Fibroblast of skin of left biceps (primary cell): ENCODE results near the gene ACBD6.

Experiments used
- DNase-seq, 2 experiments: peaks; one replicate each; pipeline ENCODE4 v3.0.0-alpha.2; 2013; ENCODE audit warnings: low read depth in 2 of 2

Gene ACBD6

DNA sequence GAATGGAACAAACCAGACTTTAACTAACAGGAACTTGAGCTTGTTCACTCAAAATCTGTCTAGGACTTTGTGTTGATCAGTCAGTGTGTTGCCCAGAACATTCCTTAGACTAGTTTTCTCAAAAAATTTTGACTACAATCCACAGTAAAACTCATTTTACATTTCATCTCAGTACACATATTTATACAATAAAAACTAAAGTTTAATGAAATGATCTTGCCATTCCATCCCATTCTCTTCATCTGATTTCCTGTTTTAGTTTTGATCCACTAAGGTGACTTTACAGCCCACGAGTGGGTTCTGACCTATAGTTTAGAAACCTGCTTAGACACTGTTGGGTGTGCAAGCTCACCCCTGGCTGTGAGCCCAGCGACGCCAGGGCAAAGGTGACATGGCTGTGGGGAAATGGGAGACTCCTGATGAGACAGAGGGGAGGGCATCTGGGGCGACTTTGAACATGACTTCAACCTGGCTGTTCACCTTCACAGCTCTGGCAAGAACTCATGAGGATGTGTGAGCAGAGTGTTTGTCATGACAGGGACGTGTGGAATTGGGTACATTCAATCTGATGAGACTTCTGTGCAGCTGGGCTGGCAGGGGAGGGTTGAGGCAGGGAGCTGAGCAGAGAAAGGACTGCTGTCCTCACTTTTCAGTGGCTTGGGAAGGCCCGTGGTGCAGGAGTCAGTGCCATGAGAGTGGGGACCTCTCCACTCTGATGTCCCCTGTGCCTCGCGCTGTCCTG lies 231.7 kb downstream of the ACBD6 start:
- no peak for DNase-seq

DNA sequence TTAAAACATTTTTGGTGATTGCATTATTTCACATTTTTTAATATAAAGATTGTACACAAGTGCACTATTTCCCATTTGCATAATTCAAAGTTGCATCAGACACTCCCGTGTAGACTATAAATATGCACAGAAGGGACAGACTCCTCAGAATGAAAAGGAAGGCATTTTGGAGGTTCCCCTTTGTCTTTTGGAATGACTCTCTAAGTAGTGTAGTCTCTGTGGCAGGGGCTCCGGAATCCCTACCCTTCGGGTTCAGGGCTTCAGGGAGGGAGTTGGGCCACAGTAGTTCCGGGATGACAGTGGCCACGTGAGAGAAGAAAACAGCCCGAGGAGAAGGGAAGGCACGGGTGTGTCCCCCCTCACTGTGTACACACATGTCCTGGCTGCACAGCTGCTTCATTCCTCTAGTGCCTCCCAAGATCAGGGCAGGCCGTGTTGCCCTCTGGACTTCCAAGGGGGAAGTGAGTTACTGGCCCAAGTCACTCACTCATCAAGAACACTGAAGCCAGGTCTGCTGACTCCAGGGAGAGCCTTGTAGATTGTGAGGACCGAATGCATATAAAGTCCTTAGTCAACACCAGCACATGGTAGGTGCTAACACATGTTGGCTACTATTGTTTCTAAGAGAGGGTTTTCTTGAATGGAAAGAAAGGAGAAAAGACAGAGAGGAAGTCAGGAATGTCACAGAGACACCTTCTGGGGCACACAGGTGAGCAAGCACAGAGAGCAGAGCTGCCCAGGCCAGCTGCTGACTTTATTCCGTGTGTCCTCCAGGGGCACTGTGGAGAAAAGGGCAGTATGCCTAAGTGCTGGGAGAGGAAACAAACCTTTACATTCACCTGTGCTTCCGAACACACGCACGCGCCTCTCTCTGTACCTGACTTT lies 232.5 kb downstream of the ACBD6 start:
- DNase-seq: no peak

DNA sequence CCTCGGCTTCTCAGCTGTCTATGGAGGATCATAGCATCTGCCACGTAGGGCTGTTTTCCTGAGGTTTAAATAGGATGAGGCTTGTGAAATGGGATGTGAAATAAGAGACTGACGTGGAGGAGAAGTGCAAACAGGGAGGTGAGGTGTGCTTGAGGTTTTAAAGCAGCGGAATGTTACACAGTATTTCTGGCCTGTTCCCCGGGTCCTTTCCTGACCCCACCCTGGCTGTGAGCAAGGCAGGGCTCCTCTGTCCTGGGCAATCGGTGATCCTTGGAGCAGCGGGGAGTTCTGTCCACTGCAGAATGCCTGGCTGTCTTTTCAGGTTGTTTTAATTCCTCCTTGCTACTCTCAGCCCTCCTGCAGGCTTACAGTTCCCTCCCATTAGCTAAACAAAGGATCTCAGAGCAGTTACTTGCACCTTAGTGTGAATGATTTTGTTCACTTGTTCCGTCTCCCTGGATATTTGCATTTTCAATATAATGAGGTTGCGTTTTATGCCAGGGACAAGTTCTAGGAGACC lies 233.8 kb downstream of the ACBD6 start:
- DNase-seq: no peak

DNA sequence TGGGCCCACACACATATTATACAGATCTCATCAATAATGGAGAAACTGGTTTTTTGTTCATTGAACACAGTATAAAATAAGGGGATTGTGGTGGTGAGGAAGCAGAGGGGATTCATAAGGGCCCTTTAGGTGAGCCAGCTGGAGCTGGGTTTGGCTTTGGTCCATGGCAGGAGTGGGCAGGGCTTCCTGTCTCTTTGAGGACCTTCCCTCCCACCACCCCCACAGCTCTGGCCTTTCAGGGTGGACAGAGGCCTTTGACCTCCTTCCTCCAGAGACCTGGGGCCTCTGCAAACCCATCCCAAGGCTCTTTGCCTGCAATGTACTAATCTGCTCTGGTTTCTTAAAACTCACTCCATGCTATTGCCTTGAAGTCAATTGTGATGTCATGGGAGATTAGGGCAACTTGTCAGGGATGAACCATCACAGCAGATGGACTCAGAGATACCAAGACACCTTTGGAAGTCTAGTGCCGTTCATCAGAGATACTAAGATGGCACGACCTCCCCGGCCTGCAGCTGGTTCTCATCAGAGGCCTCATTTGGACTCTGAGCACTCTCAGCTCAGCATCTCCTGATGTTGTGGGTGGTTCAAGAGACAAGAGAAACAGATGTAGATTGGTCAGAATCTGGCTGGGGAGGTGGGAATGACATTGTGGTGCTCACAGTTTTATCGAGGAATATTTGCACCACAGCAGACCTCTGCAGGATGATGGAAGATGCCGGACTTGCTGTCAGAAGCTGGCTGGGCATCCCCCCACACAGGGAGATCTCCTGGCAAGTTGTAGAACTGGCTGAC lies 234.4 kb downstream of the ACBD6 start:
- no peak for DNase-seq

GRCh38 chr1:180267211-180267561 lies 235.2 kb downstream of the ACBD6 start:
- no peak for DNase-seq

DNA sequence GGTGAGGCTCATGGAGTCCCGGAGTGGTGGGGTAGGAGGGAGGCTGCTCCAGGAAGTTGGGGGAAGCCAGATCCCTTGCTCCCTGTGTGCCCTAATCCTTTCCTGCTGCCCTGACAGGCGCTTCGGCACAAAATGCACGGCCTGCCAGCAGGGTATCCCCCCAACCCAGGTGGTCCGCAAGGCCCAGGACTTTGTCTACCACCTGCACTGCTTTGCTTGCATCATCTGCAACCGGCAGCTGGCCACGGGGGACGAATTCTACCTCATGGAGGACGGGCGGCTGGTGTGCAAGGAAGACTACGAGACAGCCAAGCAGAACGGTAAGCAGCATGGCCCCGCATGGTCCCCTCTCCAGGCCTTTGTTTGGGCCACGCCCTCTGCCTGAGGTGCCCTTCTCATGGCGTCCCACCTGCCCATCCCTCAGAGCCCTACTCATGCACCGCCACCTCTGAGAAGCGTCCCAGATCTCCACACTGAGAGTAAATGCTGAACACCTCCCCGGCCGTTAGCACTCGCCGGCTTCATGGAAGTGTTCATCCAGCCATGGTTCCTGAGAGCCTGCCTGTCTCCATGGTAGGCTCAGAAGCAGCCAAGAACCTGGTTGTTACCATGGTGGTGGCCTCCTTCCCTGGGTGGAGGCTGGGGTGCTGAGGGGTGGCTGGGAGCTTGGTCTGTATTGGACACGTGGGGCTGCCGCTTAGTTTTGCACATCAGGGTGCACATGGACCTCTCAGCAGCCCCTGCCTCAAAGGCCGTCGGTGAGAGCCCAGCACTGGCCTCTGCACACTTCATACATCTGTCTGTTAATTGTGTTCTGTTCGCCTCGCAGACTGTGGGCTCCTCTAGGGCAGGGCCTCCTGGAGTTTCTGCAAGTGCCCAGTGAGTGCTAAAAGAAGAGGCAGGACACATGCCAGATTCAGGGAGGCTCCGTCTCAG lies 235.8 kb downstream of the ACBD6 start:
- DNase-seq: no peak

- no peak for DNase-seq
These were observed 236.5 kb downstream of the ACBD6 start for GRCh38 chr1:180265871-180266270.

DNA sequence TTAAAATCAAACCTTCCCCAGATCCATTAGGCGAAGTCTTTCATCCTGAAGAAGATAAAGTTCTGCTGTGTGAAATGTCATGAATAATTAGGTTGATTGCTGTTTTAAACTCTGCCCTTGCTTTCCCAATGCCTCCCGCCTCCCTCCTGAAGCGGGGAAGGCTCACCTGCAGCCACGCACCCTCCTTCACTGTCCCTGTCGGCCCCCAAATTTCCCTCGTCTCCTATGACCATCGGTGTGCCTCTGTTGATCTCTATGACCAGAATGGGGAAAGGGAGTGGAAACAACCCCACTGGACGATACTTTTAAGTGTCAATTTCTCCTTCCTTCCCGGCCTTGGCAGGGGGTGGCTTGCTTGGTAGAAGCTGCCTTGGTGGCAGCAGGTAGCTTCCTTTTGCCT lies 237.2 kb downstream of the ACBD6 start:
- no peak for DNase-seq

- no peak for DNase-seq
These were observed 237.8 kb downstream of the ACBD6 start for GRCh38 chr1:180264595-180264994.

DNA sequence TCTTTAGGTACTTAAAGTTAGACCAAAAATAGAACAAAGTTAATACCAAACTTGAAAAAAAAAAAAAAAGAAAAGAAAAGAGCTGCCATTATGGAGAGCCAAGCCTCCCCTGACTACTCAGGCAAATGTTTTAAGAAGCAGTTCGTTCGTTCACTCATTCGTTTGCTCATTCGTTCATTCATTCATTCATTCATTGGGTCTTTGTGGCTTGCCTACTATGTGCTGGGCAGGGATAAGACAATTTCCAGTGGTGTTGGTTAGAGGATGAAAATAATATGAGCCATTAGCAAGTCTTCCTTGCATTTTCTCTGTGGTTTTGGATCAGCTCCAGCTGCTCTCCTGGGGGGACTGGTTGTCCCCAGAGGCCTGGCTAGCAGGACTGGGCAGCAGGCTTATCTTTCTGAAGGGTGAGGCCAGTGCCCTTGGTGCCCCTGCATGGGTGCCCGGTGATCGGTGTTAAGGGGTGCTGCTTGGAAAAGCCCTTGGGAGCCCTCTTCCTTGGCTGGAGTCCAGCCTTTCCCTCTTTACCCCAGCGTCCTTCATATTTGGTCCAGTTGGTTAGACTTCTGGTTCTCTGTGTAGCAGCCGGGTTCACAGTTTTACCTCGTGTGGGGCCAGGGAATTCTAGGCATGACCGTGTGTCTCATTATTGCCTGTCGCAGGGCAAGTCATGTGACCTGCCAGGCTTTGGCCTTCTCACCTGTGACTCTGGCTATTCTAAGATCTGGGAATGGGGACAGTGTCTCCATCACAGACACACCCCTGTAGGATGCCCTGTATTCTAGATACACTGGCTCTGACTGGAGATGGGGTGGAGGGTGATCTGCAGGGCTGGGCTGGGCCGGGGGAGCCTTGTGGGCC lies 239.5 kb downstream of the ACBD6 start:
- no peak for DNase-seq

GRCh38 chr1:180261524-180262155 lies 240.7 kb downstream of the ACBD6 start:
- DNase-seq: no peak

- no peak for DNase-seq
These were observed 241.3 kb downstream of the ACBD6 start for GRCh38 chr1:180261030-180261429.

GRCh38 chr1:180260541-180260940 lies 241.8 kb downstream of the ACBD6 start:
- DNase-seq: no peak

GRCh38 chr1:180259431-180260338 lies 242.7 kb downstream of the ACBD6 start:
- DNase-seq: no peak

- no peak for DNase-seq
These were observed 243.4 kb downstream of the ACBD6 start for GRCh38 chr1:180258935-180259334.

DNA sequence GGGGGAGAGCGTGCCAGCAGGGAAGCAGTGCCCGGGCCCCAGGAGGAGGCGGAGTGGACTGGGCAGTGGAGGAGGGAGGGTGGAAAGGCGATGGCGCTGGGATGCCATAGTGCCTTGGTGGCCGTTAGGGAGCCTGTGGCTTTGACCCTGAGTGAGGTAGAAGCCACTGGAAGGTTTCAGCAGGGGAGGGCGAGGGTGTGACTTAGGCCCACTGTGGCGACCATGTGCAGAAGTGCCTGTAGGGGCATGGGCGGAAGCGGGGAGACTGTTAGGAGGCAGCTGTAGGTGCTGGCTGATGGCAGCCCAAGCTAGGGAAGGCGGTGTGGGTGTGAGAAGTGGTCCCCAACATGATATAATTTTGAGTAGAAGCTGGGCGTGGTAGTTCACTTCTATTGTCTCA lies 244.1 kb downstream of the ACBD6 start:
- DNase-seq: no peak

DNA sequence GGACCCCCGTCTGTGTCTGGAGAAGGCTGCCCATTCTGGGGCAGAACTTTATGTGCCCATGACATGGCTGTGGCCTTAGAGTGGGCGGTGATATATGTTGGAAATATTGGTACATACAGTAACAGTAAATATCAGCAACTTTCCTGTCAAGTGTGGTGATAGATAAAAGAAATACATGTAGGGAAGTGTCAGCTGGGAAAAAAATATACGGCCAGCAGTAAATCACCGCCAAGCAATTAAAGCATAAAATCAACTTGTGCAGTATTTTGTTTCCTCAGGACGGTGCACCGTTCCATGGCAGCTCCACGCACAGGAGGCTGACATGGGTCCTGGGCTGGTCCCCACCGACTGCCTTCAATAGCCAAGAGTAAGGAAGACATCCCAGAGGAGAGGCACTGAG lies 244.9 kb downstream of the ACBD6 start:
- DNase-seq: no peak

DNA sequence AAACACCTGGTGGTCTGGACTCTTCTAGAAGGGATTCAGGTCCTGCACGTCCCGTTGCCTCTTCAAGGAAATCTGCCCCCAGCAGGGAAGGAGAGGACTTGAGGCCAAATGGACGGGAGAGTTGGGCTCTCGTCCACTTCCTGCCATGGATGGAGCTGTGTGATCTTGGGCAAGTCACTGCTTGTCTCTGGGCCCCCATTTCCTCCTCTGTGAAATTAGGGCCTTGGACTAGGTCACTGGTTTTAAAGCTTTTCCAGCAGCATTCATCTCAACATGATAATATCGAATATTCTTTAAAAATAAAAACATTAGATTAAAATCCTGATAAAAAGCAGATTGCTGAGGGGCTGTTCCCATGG lies 245.4 kb downstream of the ACBD6 start:
- DNase-seq: no peak
